H1 (cell line): ENCODE measurements around the gene ARID2. TPM values are rescaled to one million over a fixed set of nuclear protein-coding genes. Genes with fewer than 3 reads are reported as not detected.

ENCODE experiments used
- BACH1 ChIP-seq: IDR thresholded peaks from 2 replicates; pipeline ENCODE4 v1.6.1; 2012; ENCODE audit warnings: low read length, improper control_type of control experiment
- CBX8 ChIP-seq: fragments of 300-800, 300-1000 bp; sonication (generic); IDR thresholded peaks from 2 replicates; pipeline ENCODE4 v1.7.1; 2016; ENCODE audit warnings: low read depth, low read length, borderline replicate concordance
- CHD2 ChIP-seq: IDR thresholded peaks from 2 replicates; pipeline ENCODE4 v1.6.1; 2012; ENCODE audit warnings: low read length, improper control_type of control experiment
- EZH2 ChIP-seq: fragments of 200-600 bp; sonication (generic); IDR thresholded peaks from 2 replicates; pipeline ENCODE4 v1.7.1; 2012; ENCODE audit warnings: low read depth, mild to moderate bottlenecking, moderate library complexity, low read length, inconsistent platforms; ENCODE audit not compliant: severe bottlenecking
- GTF2F1 ChIP-seq: IDR thresholded peaks from 2 replicates; pipeline ENCODE4 v1.6.1; 2012; ENCODE audit warnings: low read depth, low read length, improper control_type of control experiment, borderline replicate concordance
- MAFK ChIP-seq: IDR thresholded peaks from 2 replicates; pipeline ENCODE4 v1.6.1; 2012; ENCODE audit warnings: low read depth, mild to moderate bottlenecking, improper control_type of control experiment, low read length
- RFX5 ChIP-seq: IDR thresholded peaks from 2 replicates; pipeline ENCODE4 v1.6.1; 2011; ENCODE audit warnings: low read depth, low read length, improper control_type of control experiment, borderline replicate concordance
- SIX5 ChIP-seq: IDR thresholded peaks from 2 replicates; pipeline ENCODE4 v1.6.1; 2011; ENCODE audit warnings: mild to moderate bottlenecking, low read depth, low read length
- SP2 ChIP-seq: IDR thresholded peaks from 2 replicates; pipeline ENCODE4 v1.6.1; 2012; ENCODE audit warnings: mild to moderate bottlenecking, low read length, inconsistent platforms
- TBP ChIP-seq: IDR thresholded peaks from 2 replicates; pipeline ENCODE4 v1.6.1; 2011; ENCODE audit warnings: low read depth, low read length, improper control_type of control experiment
- polyA plus RNA-seq, 7 experiments: library from polyadenylated mRNA; depleted of rRNA in 3 of 7; stranded (reverse) in 5 of 7; unstranded in 2 of 7; fragments of >200 nt in 5 of 7; fragments of 200-250 nt in 2 of 7; gene quantifications; 1 replicate in 5 of 7; 2 replicates in 1 of 7; 4 replicates in 1 of 7; pipeline versions ENCODE4 v1.2.1 to v1.2.3, GENCODE V29; 2011 to 2013; ENCODE audit warnings: missing spikeins in 2 of 7, mixed read lengths in 2 of 7
- total RNA-seq: library from RNA; stranded (reverse); fragmentation: NEBNext Ultra II Directional; extraction: Animal tissue kit (Norgen Biotek cat#: 25700); gene quantifications from 2 replicates; pipeline ENCODE4 v1.2.1, GENCODE V29; 2021

Gene ARID2
- total and polyA plus RNA-seq, 2 of the 8 experiments (the other 6 are each of a cell fraction or from before 2014, with no cell fraction given), result 32.0 to 45.2 TPM

GRCh38 chr12:45831590-45831989 is 102.1 kb downstream of the ARID2 start (continued):
- TF ChIP-seq RFX5 (no peak), BACH1 (no peak), EZH2 (no peak), SP2 (no peak), CHD2 (no peak), GTF2F1 (no peak), TBP (no peak), MAFK (no peak), SIX5 (no peak), CBX8 (no peak)
- TF ChIP-seq, all 59 proteins: peak for 0
